GM21723 (cell line): ENCODE measurements around the gene GPAT3.
"Not testable (repeated sequence)": the region's sequence is repeated elsewhere in the genome, so short reads cannot be mapped to it uniquely, and the experiment has no call there.

Source experiments
- ATAC-seq: cut with Tn5 transposase; IDR thresholded peaks from one replicate; pipeline ENCODE4 v1.9.1; 2021; ENCODE audit warnings: mild to moderate bottlenecking, moderate library complexity; ENCODE audit not compliant: unreplicated experiment

The GPAT3 gene

DNA sequence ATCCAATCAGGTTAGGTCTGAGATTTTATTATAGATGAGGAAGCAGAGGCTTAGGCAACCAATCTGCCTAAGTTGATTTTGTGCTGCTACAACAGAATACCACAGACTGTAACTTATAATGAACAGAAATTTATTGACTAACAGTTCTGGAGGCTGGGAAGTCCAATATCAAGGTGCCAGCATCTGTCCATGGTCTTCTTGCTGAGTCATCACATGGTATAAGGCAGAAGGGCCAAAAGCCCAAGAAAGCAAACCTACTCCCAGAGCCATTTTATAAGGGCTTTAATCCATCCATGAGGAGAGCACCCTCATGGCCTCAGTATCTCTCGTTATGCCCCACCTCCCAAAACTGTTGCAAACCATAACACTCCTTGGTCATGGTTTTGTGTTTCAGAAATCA is 55.8 kb downstream of the GPAT3 start:
- no peak for ATAC-seq

DNA sequence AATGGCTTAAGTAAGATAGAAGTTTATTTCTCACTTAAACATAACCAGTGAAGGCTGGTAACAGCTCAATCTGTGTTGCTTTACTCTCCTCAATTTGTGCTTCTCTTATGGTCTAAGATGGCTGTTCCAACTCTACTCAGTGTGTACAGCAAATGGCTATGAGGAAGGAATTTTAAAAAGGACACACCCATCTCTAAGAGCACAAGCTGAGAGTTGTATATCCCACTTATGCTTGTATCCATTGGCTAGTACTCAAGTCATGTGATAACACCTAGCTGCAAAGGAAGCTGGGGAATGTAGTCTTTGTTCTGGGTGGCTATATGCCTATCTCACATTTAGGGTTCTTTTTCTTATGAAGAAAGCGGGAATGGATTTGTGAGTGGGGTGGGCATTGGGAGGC is 63.3 kb downstream of the GPAT3 start:
- peak; percentile 81 for ATAC-seq

DNA sequence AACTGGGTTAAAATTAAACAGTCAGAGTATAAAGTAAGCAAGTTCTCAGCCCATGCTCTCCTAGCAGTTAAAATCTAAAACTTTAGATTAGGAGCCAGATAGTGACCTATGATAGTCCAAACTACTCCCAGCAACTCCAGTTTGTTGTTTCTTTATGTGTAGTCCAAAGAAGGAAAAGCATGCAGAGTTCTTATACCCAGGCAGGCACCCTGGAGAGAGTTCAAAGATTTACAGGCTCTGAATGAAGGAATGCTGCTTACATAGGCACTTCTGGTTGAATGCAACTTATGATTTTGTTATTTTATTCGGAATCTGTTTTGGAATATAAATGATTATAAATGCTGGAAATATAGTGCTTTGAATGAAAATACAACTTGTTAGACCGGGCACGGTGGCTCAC is 67.2 kb downstream of the GPAT3 start:
- no peak for ATAC-seq

- no peak for ATAC-seq
Observed at GRCh38 chr4:83604321-83604720, 68.4 kb downstream of the GPAT3 start.

DNA sequence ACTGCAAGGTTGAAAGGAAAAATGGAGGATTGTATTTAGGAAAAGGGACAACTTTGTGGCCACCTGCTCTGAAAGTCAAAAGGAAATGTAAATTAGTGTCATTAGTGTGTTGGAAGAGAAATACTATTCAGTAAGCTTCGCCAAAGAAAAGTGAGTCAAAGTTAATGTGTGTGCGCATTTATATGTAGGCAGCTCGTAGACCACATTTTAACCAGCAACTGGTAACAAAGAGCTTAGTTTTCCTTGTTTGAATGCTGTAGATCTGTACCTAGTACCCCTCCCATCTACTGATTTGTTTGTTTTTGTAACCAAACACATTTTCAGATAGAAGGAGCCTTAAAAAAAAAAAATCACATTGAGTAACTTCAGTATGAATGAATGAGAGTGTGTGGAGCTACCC is 69.3 kb downstream of the GPAT3 start:
- no peak for ATAC-seq

DNA sequence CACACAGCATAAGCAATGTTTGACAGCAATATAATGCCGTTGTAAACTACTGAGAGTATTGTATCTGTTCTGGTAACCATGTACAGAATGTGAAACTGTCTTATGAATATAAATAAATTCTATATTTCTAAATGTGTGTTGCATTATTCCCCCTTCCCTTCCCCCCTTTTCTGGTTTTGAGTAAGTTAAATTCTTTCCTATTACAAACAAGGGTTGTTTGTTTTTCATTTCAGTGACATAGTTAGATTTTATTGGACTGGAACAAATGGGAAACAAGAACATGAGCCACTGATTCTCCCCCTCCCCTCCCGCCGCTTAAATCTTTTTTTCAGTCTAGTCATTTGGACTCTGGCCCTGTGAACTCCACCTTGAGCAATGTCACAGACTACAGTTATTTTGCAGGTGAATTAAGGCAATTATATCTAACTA is 69.8 kb downstream of the GPAT3 start:
- no peak for ATAC-seq

DNA sequence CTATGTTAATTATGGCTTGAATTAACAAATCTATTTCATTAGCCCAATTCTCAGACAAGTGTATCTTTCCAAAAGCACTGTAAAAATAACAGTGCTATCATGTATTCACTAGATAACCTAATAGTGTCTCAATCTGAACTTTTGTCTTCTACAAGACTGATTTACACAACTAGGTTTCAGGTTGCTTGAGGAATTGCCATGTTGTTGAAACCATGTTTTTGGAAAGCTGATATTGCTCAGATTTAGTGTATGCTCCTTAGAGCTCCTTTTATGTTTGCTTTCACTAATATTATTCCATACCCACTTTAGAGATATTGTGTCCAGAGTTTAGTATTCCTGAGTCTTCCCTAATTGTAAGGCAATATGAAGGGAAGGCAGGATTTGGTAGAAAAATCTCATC is 70.6 kb downstream of the GPAT3 start:
- ATAC-seq: no peak

DNA sequence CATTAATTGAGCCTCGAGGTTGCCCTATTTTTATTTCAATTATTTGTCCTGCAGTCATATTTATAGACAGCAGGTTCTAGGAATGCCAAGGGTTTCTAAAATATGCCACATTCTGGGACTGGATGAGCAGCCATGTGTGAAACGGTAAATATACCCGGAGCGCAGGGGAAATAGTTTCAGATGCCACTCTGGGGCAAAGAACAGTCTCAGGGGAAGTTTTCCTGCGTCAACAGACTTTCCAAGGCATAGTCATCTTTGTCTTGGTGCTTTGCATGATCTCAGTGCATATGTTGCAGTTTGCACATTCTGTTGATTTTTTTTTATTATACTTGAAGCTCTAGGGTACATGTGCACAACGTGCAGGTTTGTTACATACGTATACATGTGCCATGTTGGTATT is 71.0 kb downstream of the GPAT3 start:
- no peak for ATAC-seq

- no peak for ATAC-seq
Observed at GRCh38 chr4:83609365-83609764, 73.5 kb downstream of the GPAT3 start.

GRCh38 chr4:83610729-83611128 is 74.8 kb downstream of the GPAT3 start:
- ATAC-seq: no peak

DNA sequence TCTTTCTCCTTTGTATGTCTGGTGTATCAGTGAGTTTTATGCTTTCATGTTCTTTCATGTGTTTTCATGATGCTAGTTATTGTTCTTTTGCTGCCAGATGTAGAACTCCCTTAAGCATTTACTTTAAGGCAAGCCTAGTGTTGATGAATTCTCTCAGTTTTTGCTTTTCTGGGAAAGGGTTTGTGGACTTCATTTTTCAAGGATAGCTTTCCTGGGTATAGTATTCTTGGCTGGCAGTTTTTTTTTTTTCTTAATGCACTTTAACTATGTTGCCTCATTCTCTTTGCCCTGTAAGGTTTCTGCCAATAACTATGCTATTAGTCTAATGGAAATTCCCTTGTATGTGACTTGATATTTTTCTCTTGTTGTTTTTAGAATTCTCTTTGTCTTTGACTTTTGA is 77.1 kb downstream of the GPAT3 start:
- ATAC-seq: no peak

GRCh38 chr4:83613994-83614393 is 78.1 kb downstream of the GPAT3 start:
- no peak for ATAC-seq

DNA sequence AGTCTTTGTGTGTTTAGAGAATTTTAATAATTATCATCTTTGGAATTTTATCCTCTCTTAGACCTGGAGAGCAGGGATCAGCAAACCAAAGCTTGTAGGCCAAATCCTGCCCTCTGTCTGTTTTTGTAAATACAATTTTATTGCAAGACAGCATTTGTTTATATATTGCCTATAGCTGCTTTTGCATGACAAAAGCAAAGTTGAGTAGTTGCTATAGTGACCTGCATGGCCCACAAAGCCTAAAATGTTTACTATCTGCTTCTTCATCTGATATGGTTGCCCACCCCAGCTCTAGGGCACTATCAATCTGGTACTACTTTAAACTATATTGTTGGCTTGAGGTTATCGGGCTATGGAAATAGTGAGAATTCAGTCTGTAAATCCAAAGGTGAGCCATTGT is 80.3 kb downstream of the GPAT3 start:
- ATAC-seq: no peak

DNA sequence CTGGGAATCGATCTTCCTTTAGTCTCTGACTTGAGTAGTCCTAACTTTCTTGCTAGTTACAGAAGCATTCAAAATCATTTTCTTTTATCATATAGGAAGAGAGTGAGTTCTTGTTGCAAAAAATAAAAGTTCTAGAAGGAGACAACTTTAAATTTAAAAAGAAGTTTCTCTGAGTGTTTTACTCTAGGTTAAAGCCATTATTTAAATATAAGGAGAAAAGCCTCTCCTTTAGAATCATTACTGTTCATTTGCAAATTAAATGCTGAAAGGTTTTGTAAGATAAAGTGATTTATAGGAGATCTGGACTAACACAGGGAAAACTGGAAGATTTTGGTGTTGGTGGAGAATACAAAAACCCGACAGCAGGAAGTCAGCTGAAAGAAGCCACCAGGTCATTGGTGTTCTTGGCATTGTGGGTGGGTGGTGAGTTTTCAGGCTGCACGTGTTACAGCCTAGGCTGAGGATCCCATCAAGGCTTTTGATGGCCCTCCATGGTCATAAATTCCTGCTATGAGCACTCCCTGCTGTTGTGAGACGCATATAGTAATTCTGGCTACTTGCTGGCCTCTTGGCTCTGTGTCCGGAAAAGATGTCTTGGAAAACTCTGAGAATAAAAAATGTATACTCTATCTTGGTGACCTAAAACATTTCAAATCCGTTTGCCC is 81.6 kb downstream of the GPAT3 start:
- no peak for ATAC-seq

GRCh38 chr4:83618431-83618830 is 82.5 kb downstream of the GPAT3 start:
- ATAC-seq: no peak

DNA sequence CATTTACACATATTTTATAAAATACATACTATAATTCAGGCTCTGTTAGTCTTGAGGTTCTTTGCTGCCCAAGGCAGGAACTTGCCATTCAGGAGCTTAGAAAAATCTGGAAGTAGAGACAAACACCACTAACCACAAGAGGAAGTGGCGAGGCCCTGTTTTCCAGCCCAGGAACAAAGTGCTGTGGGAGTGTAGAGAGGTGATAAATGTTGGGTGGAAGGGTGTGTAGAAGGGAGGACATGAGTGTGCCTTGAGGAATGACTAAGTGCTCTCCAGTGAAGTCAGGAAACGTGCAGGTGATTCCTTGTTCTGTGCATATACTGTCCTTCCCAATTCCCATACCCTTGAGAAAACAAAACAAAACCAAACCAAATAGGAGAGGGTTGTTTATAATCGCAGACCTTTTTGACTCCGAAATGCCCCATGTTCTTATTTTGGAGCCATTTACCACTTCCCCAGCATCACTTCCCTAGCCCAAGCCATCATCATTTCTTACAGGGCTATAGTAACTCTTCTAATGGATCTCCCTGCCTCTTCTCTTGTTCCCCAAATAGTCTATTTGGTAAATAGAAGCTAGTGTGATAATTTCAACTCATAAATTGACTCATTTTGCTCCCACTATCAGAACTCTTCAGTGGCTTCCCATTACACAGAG is 83.2 kb downstream of the GPAT3 start:
- ATAC-seq: no peak

- not testable (repeated sequence) for ATAC-seq
Observed at GRCh38 chr4:83622127-83622526, 86.2 kb downstream of the GPAT3 start.

- ATAC-seq: no peak
Observed at GRCh38 chr4:83625821-83626220, 89.9 kb downstream of the GPAT3 start.

DNA sequence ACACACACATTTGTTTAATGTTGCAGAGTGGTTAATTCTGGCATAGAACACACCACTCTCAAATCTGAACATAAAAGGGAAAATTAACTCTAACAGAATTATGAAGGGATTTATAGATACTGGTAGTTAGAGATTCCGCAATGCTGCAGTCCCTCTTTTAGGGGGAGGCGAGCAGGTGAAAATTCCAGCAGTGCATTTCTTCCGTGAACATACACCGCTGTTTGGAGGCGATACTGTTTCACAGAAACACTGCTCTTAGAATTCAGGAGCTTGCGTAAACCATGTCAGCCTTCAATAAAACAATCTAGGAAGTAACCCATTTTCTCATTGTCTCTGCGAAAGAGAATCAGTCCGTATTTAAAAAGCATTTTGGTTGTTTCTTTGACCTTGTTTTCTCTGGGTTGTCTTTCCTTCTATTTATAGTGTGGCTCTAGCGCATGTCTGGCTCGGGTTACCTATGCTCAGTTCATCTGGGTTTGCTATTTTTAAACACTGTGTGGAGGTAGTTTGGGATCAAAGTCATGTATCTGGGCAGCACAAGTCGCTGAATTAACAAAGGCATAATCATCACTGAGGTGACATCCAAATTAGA is 90.4 kb downstream of the GPAT3 start:
- ATAC-seq: no peak

DNA sequence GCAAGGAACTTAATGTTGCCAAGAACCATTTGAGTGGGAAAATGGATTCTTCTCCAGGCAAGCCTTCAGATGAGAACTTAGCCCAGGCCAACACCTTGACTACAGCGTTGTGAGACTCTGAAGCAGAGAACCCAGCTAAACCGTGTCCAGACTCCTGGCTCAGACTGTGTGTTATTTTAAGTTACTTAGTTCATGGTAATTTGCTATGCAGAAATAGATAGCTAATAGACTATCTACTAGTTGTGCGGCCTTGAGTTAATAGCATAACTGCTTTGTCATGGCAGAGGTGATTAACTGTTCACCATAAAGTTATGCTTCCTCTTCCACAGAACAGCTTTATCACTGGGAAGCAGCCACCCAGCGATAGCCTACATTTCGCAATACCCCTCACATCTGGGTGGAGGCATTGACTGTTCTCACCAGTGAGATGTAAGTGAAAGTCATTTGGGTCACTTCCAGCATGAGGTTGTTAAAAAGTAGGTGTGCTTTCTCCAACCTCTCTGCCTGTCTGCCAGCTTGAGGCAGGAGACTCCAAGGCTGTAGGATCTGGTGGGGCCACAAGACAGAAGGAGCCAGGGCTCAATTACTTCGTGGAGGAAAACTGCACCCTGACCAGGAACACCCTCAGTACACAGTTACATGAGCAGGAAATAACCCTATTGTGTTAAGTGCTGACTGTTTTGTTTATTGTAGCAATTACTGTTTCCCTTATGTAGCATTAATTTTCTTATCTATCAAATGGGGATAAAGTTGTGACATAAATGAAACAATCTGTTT is 94.2 kb downstream of the GPAT3 start:
- no peak for ATAC-seq

GRCh38 chr4:83631066-83631465 is 95.2 kb downstream of the GPAT3 start:
- no peak for ATAC-seq

GRCh38 chr4:83636930-83637329 is 101.0 kb downstream of the GPAT3 start:
- no peak for ATAC-seq
